DND-41 (cell line): ENCODE data around the gene SYNPO.

ENCODE experiments used
- ATAC-seq: fragments of 200-7000 bp; cut with Tn5 transposase; 3 replicates; pipeline ENCODE4 v1.9.1; 2021; ENCODE audit warnings: low read depth; ENCODE audit not compliant: insufficient read depth
- DNase-seq: peaks from one replicate; pipeline ENCODE4 v3.0.0-alpha.2; 2020
- H2AFZ ChIP-seq: 2 replicates; pipeline ENCODE4 v1.6.0; 2012; ENCODE audit warnings: low read depth, low read length
- H3K27ac ChIP-seq: 2 replicates; pipeline ENCODE4 v1.5.1; 2012; ENCODE audit warnings: low read length, inconsistent platforms
- H3K27me3 ChIP-seq: fragments of 200-600 bp; sonication (generic); 2 replicates; pipeline ENCODE4 v1.6.0; 2012; ENCODE audit warnings: low read length, mild to moderate bottlenecking, inconsistent platforms; ENCODE audit not compliant: insufficient read depth, poor library complexity
- H3K36me3 ChIP-seq: 2 replicates; pipeline ENCODE4 v1.5.1; 2012; ENCODE audit warnings: low read length, inconsistent platforms; ENCODE audit not compliant: insufficient read depth
- H3K4me1 ChIP-seq: 2 replicates; pipeline ENCODE4 v1.5.1; 2012; ENCODE audit warnings: mild to moderate bottlenecking, low read length; ENCODE audit not compliant: insufficient read depth
- H3K4me2 ChIP-seq: 2 replicates; pipeline ENCODE4 v1.6.0; 2012; ENCODE audit warnings: mild to moderate bottlenecking, moderate library complexity, low read length, inconsistent platforms; ENCODE audit not compliant: insufficient read depth
- H3K4me3 ChIP-seq, 2 experiments: fragments of 200-600 bp in 1 of 2; shearing (Covaris generic) in 1 of 2; 2 replicates each; pipeline ENCODE4 v1.5.1; 2012 to 2016; ENCODE audit warnings: inconsistent platforms in 2 of 2, low read length in 2 of 2, mild to moderate bottlenecking in 2 of 2, low read depth in 1 of 2, moderate library complexity in 1 of 2
- H3K79me2 ChIP-seq: 2 replicates; pipeline ENCODE4 v1.6.0; 2012; ENCODE audit warnings: low read length, inconsistent platforms; ENCODE audit not compliant: insufficient read depth
- H3K9ac ChIP-seq: 2 replicates; pipeline ENCODE4 v1.6.0; 2012; ENCODE audit warnings: low read depth, mild to moderate bottlenecking, inconsistent platforms, low read length, moderate library complexity
- H3K9me3 ChIP-seq: 2 replicates; pipeline ENCODE4 v1.5.1; 2012; ENCODE audit warnings: low read length, moderate library complexity, mild to moderate bottlenecking, inconsistent platforms; ENCODE audit not compliant: insufficient read depth, severe bottlenecking
- H4K20me1 ChIP-seq: 2 replicates; pipeline ENCODE4 v1.6.0; 2012; ENCODE audit warnings: low read length; ENCODE audit not compliant: insufficient read depth
- EZH2 ChIP-seq: IDR thresholded peaks from 3 replicates; pipeline ENCODE4 v1.6.1; 2012; ENCODE audit warnings: borderline replicate concordance, low read depth, mild to moderate bottlenecking, moderate library complexity, low read length, inconsistent platforms; ENCODE audit not compliant: severe bottlenecking
- TF ChIP-seq, protein P1 (sequence below): IDR thresholded peaks from 2 replicates; pipeline ENCODE4 v1.5.1; 2012; ENCODE audit warnings: borderline replicate concordance, low read length, moderate library complexity, mild to moderate bottlenecking; ENCODE audit not compliant: poor library complexity, severe bottlenecking; ENCODE audit errors: extremely low read depth

Gene SYNPO

DNA sequence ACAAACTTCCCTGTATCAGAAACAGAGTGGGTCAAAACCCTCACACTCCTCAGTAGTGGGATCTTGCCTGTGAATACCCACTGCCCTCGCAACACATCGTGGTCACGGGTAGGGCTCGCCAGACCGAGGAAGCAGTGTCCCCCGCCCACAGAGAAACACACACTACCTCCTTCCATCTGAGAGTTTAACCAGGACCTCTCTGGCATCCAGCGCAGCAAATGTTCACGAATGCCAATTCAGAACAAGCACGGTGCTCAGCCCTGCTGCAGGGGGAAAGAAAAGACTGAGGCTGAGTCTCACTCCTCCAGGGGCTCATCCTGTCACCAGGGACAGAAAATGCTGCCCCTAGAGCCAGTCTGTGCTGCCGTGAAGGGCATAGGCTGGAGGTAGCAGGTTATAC, 42.5 kb upstream of the SYNPO start:
- Histone ChIP-seq H3K27me3 (peaks cover 3% of the 10 kb centered on the region), H3K36me3 (no peaks in the 10 kb centered on the region), H4K20me1 (no peaks in the 10 kb centered on the region; the same call in 1 of the 2 replicates), H3K9ac (no peak overlapping the region), H3K27ac (no peak overlapping the region), H3K9me3 (no peaks in the 10 kb centered on the region), H3K4me2 (no peak overlapping the region), H2AFZ (no peak overlapping the region), H3K79me2 (no peaks in the 10 kb centered on the region), H3K4me1 (no peaks in the 10 kb centered on the region), H3K4me3 (no peak overlapping the region)
- TF ChIP-seq, protein P1, sequence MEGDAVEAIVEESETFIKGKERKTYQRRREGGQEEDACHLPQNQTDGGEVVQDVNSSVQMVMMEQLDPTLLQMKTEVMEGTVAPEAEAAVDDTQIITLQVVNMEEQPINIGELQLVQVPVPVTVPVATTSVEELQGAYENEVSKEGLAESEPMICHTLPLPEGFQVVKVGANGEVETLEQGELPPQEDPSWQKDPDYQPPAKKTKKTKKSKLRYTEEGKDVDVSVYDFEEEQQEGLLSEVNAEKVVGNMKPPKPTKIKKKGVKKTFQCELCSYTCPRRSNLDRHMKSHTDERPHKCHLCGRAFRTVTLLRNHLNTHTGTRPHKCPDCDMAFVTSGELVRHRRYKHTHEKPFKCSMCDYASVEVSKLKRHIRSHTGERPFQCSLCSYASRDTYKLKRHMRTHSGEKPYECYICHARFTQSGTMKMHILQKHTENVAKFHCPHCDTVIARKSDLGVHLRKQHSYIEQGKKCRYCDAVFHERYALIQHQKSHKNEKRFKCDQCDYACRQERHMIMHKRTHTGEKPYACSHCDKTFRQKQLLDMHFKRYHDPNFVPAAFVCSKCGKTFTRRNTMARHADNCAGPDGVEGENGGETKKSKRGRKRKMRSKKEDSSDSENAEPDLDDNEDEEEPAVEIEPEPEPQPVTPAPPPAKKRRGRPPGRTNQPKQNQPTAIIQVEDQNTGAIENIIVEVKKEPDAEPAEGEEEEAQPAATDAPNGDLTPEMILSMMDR: no peak
- TF ChIP-seq EZH2: no peak
- ATAC-seq (no peak), DNase-seq (no peak)

DNA sequence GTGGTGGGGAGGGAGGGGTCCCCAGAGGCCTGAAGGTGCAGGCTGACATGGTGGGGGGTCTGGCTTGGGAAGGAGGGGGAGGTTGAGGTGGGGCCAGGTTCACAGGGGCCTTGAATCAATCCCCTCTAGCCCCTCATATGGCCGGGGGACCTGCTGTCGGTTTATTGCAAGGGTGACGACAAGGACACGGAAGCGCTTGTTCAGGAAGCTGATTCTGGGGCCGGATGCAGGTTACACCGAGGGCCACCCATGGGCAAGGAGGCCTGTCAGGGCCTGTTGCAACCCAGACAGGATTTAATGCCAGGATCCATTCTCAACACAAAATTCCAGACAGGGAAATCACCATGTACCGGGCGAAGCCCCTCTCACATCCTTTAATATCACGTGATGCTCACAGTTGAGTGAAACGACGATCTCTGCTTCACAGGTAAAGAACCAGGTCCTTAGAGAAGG, 41.6 kb upstream of the SYNPO start:
- Histone ChIP-seq H3K36me3 (no peaks in the 10 kb centered on the region), H3K4me2 (no peak overlapping the region), H2AFZ (no peak overlapping the region), H3K79me2 (no peaks in the 10 kb centered on the region), H3K27ac (no peak overlapping the region), H3K27me3 (peaks cover 3% of the 10 kb centered on the region), H3K4me3 (no peak overlapping the region), H4K20me1 (no peaks in the 10 kb centered on the region; the same call in 1 of the 2 replicates), H3K9ac (no peak overlapping the region), H3K4me1 (no peaks in the 10 kb centered on the region), H3K9me3 (no peaks in the 10 kb centered on the region)
- DNase-seq (no peak), ATAC-seq (no peak)
- TF ChIP-seq EZH2: no peak

DNA sequence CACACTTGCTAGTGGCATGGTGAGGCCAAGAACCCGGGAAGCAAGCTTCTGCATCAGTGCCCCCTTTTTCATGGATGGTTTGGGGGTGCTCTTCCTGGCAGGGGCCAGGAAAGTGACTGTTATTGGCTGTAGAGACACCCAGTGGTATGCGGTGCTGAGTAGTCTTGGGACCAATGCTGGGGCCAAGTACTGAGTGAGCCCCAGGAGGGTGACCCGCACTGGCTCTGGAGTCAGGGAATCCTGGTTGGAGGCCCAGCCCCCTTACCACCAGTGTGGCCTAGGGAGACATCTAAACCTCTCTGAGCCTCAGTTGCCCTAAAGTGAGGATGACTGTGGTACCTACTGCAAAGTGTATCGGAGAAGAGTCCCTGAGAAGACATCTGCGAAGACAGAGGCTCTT, 41.2 kb upstream of the SYNPO start:
- no peak overlapping the region for H3K4me2 ChIP-seq
- no peaks in the 10 kb centered on the region for H3K4me1 ChIP-seq
- no peaks in the 10 kb centered on the region for H3K9me3 ChIP-seq
- no peak overlapping the region for H3K27ac ChIP-seq
- no peak overlapping the region for H2AFZ ChIP-seq
- DNase-seq (no peak), ATAC-seq (no peak)
- H4K20me1 ChIP-seq: no peaks in the 10 kb centered on the region; the same call in 1 of the 2 replicates
- H3K4me3 ChIP-seq: no peak overlapping the region
- H3K27me3 ChIP-seq: peaks cover 3% of the 10 kb centered on the region
- TF ChIP-seq, protein P1: no peak
- no peak for TF ChIP-seq EZH2
- H3K36me3 ChIP-seq: no peaks in the 10 kb centered on the region
- H3K79me2 ChIP-seq: no peaks in the 10 kb centered on the region
- no peak overlapping the region for H3K9ac ChIP-seq

DNA sequence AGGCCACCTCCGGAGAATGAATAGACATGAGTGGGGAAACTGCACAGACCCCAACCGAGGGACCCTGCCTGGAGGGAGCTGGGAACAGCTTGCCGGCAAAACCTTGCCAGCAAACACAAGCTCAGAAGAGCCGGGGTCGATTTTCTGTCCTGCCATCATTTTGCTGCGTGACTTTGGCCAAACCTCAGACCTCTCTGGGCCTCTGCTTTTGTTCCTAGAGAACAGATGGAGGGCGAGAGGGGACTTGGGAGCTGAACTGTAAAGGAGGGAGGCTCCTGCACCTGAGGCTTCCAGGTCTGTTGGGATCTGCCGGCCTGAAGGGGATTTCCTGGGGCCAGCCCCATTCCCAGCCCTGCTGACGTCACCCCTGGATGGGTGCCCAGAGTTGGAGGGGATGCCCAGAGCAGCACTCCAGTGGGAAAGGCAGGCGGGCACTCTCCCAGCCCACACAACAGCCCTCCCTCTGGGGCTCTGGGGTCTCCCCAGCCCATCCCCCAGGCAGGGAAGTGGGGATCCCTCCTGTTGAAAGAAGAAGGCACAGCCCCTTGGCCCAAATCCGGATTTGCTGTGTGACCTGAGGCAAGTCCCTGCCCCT, 40.4 kb upstream of the SYNPO start:
- no peak overlapping the region for H2AFZ ChIP-seq
- TF ChIP-seq, protein P1: no peak
- no peak for TF ChIP-seq EZH2
- no peaks in the 10 kb centered on the region for H3K4me1 ChIP-seq
- H3K9me3 ChIP-seq: no peaks in the 10 kb centered on the region
- H3K79me2 ChIP-seq: no peaks in the 10 kb centered on the region
- DNase-seq (no peak), ATAC-seq (no peak)
- no peaks in the 10 kb centered on the region; the same call in 1 of the 2 replicates for H4K20me1 ChIP-seq
- H3K27ac ChIP-seq: no peak overlapping the region
- no peak overlapping the region for H3K9ac ChIP-seq
- peaks cover 3% of the 10 kb centered on the region for H3K27me3 ChIP-seq
- no peak overlapping the region for H3K4me2 ChIP-seq
- no peak overlapping the region for H3K4me3 ChIP-seq
- H3K36me3 ChIP-seq: no peaks in the 10 kb centered on the region
